HG02798 (cell line): ENCODE measurements around the gene SIGLEC1.

ENCODE experiments used
- ATAC-seq: cut with Tn5 transposase; IDR thresholded peaks from one replicate; pipeline ENCODE4 v1.9.1; 2021; ENCODE audit warnings: mild to moderate bottlenecking; ENCODE audit not compliant: unreplicated experiment, poor library complexity

The SIGLEC1 gene

GRCh38 chr20:3702611-3703391 is 9.6 kb downstream of the SIGLEC1 start:
- ATAC-seq: no peak

- no peak for ATAC-seq
Measured at GRCh38 chr20:3701061-3701998, 11.1 kb downstream of the SIGLEC1 start.

GRCh38 chr20:3699037-3699436 is 13.4 kb downstream of the SIGLEC1 start:
- no peak for ATAC-seq

GRCh38 chr20:3698591-3699001 is 13.8 kb downstream of the SIGLEC1 start:
- ATAC-seq: no peak

- ATAC-seq: no peak
Measured at GRCh38 chr20:3697588-3698305, 14.7 kb downstream of the SIGLEC1 start.

- ATAC-seq: no peak
Measured at GRCh38 chr20:3696745-3697587, 15.4 kb downstream of the SIGLEC1 start.

- ATAC-seq: no peak
Measured at GRCh38 chr20:3696200-3696599, 16.2 kb downstream of the SIGLEC1 start.

GRCh38 chr20:3694864-3695263 is 17.5 kb downstream of the SIGLEC1 start:
- no peak for ATAC-seq

- no peak for ATAC-seq
Measured at GRCh38 chr20:3693376-3693775, 19.0 kb downstream of the SIGLEC1 start.

GRCh38 chr20:3692706-3693294 is 19.6 kb downstream of the SIGLEC1 start:
- ATAC-seq: no peak

GRCh38 chr20:3691897-3692296 is 20.5 kb downstream of the SIGLEC1 start:
- ATAC-seq: no peak

GRCh38 chr20:3691306-3691705 is 21.1 kb downstream of the SIGLEC1 start:
- ATAC-seq: no peak

- no peak for ATAC-seq
Measured at GRCh38 chr20:3690413-3690812, 22.0 kb downstream of the SIGLEC1 start.

- ATAC-seq: no peak
Measured at GRCh38 chr20:3689978-3690377, 22.4 kb downstream of the SIGLEC1 start.

GRCh38 chr20:3687655-3688054 is 24.7 kb downstream of the SIGLEC1 start:
- ATAC-seq: no peak

- no peak for ATAC-seq
Measured at GRCh38 chr20:3686867-3687321, 25.5 kb downstream of the SIGLEC1 start.

- ATAC-seq: no peak
Measured at GRCh38 chr20:3686421-3686820, 26.0 kb downstream of the SIGLEC1 start.

GRCh38 chr20:3685341-3685740 is 27.1 kb downstream of the SIGLEC1 start:
- no peak for ATAC-seq
